Activated CD4-positive, CD25-positive, alpha-beta regulatory T cell treated with anti-CD3 and anti-CD28 coated beads, Interleukin-2, amount 50 U/mL, for 72 hours (primary cell): ENCODE measurements around the gene PRR20B.
"Not testable (repeated sequence)": the region's sequence is repeated elsewhere in the genome, so short reads cannot be mapped to it uniquely, and the experiment has no call there.

ENCODE experiments used
- DNase-seq: peaks from one replicate; pipeline ENCODE4 v3.0.0; 2021

The PRR20B gene

GRCh38 chr13:57147188-57147587, at the start of gene PRR20B:
PRR20B (plus strand) TSS chr13:57147488; CDS start chr13:57147875, 387 bp downstream.
- DNase-seq: not testable (repeated sequence)

GRCh38 chr13:57114945-57115344, 32.3 kb upstream of the PRR20B start:
- no peak for DNase-seq

- DNase-seq: no peak
Measured at GRCh38 chr13:57123681-57124080, 23.6 kb upstream of the PRR20B start.

- no peak for DNase-seq
Measured at GRCh38 chr13:57128909-57129308, 18.4 kb upstream of the PRR20B start.

- DNase-seq: no peak
Measured at GRCh38 chr13:57136093-57136492, 11.2 kb upstream of the PRR20B start.

GRCh38 chr13:57137585-57137984, 9.7 kb upstream of the PRR20B start:
- DNase-seq: no peak

GRCh38 chr13:57138988-57139387, 8.3 kb upstream of the PRR20B start:
- DNase-seq: no peak

- DNase-seq: not testable (repeated sequence)
Measured at GRCh38 chr13:57139781-57140180, 7.5 kb upstream of the PRR20B start.

- DNase-seq: not testable (repeated sequence)
Measured at GRCh38 chr13:57140235-57140968, 6.9 kb upstream of the PRR20B start, which contains the start of gene PRR20A. PRR20A (plus strand) TSS chr13:57140918; CDS start chr13:57141305, 387 bp downstream.

GRCh38 chr13:57148106-57148505, 818 bp downstream of the PRR20B start:
- DNase-seq: not testable (repeated sequence)

- not testable (repeated sequence) for DNase-seq
Measured at GRCh38 chr13:57153761-57154160, 6.5 kb downstream of the PRR20B start, which contains the start of gene PRR20C. PRR20C (plus strand) TSS chr13:57154061; CDS start chr13:57154448, 387 bp downstream.

- DNase-seq: not testable (repeated sequence)
Measured at GRCh38 chr13:57160332-57160731, 13.0 kb downstream of the PRR20B start, which contains the start of gene PRR20D. PRR20D (plus strand) TSS chr13:57160632; CDS start chr13:57161019, 387 bp downstream.

- DNase-seq: not testable (repeated sequence)
Measured at GRCh38 chr13:57166897-57167296, 19.6 kb downstream of the PRR20B start, which contains the start of gene PRR20E. PRR20E (plus strand) TSS chr13:57167197; CDS start chr13:57167584, 387 bp downstream.

- DNase-seq: no peak
Measured at GRCh38 chr13:57191667-57192066, 44.4 kb downstream of the PRR20B start.
